ENCODE measurements around the gene TMEM182.

Gene TMEM182

GRCh38 chr2:102803041-102803896, 41.4 kb downstream of the TMEM182 start:
- peak; percentile 4 for DNase-seq

DNA sequence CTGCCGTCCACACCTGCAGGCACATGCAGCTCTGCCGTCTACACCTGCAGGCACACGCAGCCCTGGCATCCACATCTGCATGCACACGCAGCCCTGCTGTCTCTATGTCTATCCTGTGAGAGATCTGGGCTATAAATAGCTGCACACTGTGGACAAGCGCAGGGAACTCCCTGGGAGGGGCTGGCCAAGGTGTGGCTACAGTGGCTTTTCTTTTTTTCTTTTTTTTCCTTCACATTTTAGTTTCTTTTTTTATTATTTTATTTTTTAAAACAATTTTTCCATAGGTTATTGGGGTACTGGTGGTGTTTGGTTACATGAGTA, 42.0 kb downstream of the TMEM182 start:
- DNase-seq = no peak

GRCh38 chr2:102806250-102806837, 44.5 kb downstream of the TMEM182 start:
- peak; percentile 71 for DNase-seq

DNA sequence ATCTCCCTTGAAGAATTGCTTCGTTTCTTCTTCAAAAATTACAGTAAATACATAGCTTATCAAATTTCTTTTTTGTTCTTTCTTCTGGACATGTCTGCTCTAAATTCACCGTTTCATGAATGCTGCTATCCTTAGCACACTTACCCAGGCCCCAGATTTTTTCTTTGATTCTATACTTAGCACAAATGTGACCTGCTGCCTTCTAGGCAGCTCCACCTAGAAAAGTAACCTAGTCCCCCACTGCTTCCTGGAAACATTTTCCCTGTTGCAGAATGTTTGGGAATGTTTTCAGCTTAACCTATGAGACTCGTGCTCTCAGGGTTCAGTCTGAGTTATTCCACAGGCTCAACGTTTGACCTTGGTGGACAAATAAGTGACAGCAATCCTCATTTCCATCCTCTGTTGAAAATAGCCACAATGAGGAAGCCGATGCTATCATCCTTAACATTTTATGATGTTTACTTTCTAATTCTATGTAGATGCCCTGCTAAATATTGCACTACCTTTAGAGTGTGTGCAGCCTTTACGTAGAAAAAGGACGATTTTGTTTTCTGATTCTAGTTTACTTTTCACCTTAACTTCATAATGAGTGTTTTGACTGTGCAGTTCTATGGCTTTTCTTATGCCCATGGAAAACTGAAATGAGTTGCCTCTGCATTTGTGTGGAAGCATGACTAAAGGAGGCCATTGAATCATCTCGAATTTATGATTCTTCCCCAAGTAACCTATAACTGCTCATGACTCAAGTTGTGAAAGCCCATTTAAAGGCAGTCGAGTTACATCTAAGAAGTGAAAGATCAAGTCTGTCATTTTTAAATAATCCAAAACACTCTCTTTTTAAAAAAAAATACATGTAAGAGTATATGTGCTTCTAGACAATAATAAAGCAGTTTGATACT, 47.7 kb downstream of the TMEM182 start:
- DNase-seq = no peak

GRCh38 chr2:102815285-102815684, 53.5 kb downstream of the TMEM182 start:
- DNase-seq = no peak

DNA sequence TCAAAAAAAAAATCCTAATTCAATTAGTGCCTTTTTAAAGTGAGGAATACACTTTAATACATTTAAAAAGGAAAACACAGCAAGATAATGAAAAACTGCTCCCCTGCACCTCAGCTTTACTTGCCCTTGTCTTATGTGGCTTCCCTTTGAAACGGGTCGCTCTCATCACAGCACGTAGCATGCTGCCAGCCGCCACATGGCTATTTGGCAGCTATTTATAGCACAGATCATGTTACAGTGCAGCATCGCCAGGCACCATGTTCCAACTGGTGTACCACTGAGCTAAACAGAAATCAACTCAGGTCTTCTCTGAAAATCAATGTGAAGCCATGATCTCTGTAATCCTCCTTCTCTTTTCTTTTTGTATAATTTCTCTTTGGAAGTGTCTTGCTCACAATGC, 65.1 kb downstream of the TMEM182 start:
- DNase-seq = no peak

DNA sequence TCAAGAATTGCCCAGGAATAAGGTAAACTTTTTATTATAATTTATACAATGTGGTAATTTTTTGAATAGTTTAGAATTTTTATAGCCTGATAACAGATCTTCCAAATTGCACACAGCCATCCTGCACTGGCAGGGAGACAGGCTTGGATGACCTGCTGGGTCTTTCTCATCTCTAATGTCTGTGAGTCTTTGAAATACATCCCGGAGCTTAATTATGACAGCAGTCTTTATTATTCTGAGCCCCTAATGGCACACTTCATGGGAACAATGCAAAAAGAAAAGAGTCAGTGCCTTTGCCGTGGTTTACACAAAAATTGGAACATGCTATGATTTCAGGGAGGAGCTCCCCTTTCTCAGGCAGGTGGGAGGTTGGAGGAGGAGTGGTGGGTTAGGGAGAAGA, 71.0 kb downstream of the TMEM182 start:
- no peak for DNase-seq

GRCh38 chr2:102834523-102835273, 72.9 kb downstream of the TMEM182 start:
- DNase-seq = no peak

DNA sequence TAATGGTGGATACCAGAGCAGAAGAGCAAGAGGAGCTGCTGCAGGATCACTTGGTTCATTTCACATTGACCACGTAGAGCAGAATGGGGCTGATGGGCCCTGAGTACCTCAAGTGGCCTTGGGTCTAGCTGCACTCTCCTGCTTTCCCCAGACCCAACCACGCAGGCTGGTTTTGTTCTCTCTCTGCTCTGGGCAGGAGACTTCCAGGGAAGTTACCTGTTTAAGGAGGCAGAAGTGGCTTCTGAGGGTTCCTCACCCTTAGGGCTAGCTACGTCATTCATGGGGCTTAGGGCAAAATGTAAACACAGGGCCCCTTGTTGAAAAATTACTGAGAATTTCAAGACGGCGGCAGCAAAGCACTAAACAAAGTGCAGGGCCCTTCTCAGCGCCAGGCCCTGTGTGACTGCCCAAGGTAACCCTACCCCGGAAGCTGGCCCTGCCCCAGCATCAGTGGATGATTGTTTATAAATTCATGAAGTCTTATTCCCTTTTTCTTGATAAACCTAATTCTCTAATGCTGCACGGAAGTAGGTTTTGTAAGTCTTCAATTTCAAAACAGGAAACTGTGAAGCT, 75.9 kb downstream of the TMEM182 start:
- no peak for DNase-seq

- DNase-seq = peak; percentile 52
These were observed 78.0 kb downstream of the TMEM182 start for GRCh38 chr2:102839668-102840388.

DNA sequence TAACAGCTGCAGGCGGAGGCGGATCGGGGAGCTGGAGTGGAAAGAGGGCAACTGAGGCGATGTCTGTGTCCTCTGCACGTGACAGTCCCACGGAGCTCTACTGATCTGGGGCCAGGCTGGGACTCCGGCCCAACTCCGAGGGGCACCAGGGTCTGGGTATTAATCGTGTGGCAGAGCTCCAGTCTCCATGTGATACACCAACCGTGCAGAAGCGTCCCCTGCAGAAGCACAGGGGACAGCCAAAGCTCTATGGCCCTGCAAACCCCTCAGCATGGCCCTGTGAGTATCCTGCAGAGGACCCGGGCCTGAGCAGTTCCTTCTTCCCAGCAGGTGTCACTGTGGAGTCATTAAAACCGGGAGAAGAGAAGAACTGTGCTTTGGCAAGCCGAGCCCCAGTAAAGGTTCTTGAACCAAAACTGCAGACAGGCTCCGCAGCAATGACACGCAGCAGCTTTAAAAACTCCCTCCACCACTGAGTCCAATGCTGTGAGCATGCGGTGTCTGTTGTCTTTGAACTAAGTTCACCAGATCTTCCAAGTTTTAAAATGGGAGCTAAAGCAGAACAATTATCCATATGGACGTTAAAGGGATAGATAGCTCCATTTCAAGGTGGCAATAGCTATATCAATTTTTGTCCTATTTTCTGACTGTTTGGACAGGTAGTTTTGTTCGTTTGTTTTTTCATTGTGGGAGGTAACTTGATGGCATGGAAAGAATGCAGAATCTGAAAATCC, 79.4 kb downstream of the TMEM182 start:
- DNase-seq = peak; percentile 56

- DNase-seq = no peak
These were observed 82.1 kb downstream of the TMEM182 start for GRCh38 chr2:102843764-102844443.

GRCh38 chr2:102844911-102845310, 83.1 kb downstream of the TMEM182 start:
- no peak for DNase-seq

DNA sequence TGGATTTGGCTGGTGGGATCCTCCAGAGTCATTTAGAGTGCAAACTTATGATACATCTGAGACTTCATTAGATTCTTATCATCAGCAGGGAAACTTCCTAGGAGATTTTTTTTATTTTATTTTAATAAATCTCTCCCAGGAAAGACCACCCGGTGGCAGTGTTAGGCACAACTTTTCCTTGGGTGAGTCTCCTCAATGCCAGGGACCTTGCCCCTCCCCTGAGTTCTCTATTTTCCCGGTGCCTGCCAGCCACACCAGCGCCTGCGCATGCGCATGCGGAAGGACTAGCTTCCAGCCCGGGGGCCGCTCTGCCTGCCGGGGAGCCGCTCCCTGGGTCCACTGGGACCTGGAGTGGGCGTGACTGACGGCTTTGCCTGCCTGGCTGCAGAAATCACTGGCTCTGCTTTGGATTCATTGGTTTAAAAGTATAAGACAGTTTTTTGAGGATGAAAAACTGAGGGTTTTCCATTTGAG, 86.6 kb downstream of the TMEM182 start:
- DNase-seq = peak; percentile 49

DNA sequence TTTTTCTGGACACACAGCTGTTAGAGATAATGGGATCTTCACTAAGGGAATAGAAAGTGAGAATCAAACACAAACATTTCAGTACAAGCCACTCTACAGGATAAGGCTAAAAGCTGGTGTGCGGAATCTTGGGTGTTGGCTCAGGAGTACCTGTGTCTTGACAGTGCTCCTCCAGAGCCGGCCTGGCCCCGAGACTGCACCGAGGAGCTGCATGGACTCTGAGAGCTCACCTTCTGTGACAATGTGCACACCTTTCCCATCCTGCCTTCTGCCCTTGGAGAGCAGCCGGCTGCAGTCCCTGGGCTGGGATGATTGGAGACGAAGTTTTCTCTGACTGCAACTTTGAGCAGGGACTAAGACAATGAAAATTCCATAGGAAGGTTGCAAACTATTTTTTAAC, 89.1 kb downstream of the TMEM182 start:
- no peak for DNase-seq

DNA sequence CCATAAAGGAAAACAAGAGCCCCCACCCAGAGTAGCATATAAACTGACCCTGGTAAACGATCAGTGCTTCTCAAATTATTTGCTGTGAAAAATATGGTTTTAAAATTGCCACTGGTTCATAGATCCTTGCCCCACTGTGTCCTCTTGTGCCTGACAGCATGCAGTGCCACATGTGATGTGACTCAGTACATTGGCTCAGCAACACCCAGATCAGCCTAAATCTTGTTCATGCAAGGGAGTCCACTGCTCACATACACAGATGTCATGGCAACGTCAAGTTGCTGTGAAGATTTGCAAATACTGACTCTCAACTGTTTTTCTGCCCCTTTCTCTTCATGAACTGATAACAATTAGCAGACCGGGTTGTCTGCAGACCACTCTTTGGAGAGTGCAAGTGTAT, 91.0 kb downstream of the TMEM182 start:
- DNase-seq = no peak

Data from hematopoietic multipotent progenitor cell treated with erythropoietin and hydrocortisone succinate and interleukin-3 and kit ligand, for 8 days (in vitro differentiated cells).